Endothelial cell (in vitro differentiated cells): ENCODE results near the gene SLC1A1. TPM values are rescaled to one million over a fixed set of nuclear protein-coding genes. Genes with fewer than 3 reads are reported as not detected.

ENCODE experiments used
- DNase-seq: peaks from one replicate; pipeline ENCODE4 v3.0.0; 2021; ENCODE audit warnings: low spot score
- H3K27ac Mint-ChIP-seq: one replicate; pipeline ENCODE4 v1.8.0; 2021; ENCODE audit warnings: mixed read lengths, inconsistent platforms; ENCODE audit not compliant: unreplicated experiment
- H3K27me3 Mint-ChIP-seq: one replicate; pipeline ENCODE4 v1.8.0; 2021; ENCODE audit warnings: mild to moderate bottlenecking, moderate library complexity, mixed read lengths, inconsistent platforms; ENCODE audit not compliant: unreplicated experiment
- H3K36me3 Mint-ChIP-seq: one replicate; pipeline ENCODE4 v1.8.0; 2021; ENCODE audit warnings: mild to moderate bottlenecking, low read depth, mixed read lengths, inconsistent platforms; ENCODE audit not compliant: unreplicated experiment
- H3K4me1 Mint-ChIP-seq: one replicate; pipeline ENCODE4 v1.8.0; 2021; ENCODE audit warnings: mild to moderate bottlenecking, mixed read lengths, inconsistent platforms; ENCODE audit not compliant: unreplicated experiment
- H3K4me3 Mint-ChIP-seq: one replicate; pipeline ENCODE4 v1.8.0; 2021; ENCODE audit warnings: mild to moderate bottlenecking, mixed read lengths, inconsistent platforms; ENCODE audit not compliant: unreplicated experiment
- H3K9me3 Mint-ChIP-seq: one replicate; pipeline ENCODE4 v1.8.0; 2021; ENCODE audit warnings: mixed read lengths, inconsistent platforms; ENCODE audit not compliant: unreplicated experiment
- CTCF ChIP-seq: fragments of 200-600 bp; sonication (generic); IDR thresholded peaks from one replicate; pipeline ENCODE4 v1.5.0; 2021; ENCODE audit warnings: antibody characterized with exemption; ENCODE audit not compliant: unreplicated experiment
- total RNA-seq: library from RNA; stranded (reverse); fragmentation: NEBNext Ultra II Directional; extraction: Animal tissue kit (Norgen Biotek cat#: 25700); gene quantifications from one replicate; pipeline ENCODE4 v1.2.1, GENCODE V29; 2021; ENCODE audit not compliant: unreplicated experiment

SLC1A1 gene
- total RNA-seq, 1 donor from 2014 or later, result 2.2 TPM

GRCh38 chr9:4463824-4464223 lies 26.4 kb upstream of the SLC1A1 start:
- no peak for DNase-seq
- no peak for TF ChIP-seq CTCF
- peaks cover 3% of the 10 kb centered on the region for H3K4me1 Mint-ChIP-seq
- H3K36me3 Mint-ChIP-seq, result no peaks in the 10 kb centered on the region
- H3K27me3 Mint-ChIP-seq, result no peaks in the 10 kb centered on the region
- no peak overlapping the region for H3K27ac Mint-ChIP-seq
- H3K4me3 Mint-ChIP-seq, result no peak overlapping the region
- H3K9me3 Mint-ChIP-seq, result no peaks in the 10 kb centered on the region

- no peak for DNase-seq
- H3K9me3 Mint-ChIP-seq, result no peaks in the 10 kb centered on the region
- H3K27ac Mint-ChIP-seq, result no peak overlapping the region
- H3K27me3 Mint-ChIP-seq, result no peaks in the 10 kb centered on the region
- no peak for TF ChIP-seq CTCF
- no peak overlapping the region for H3K4me3 Mint-ChIP-seq
- peaks cover 3% of the 10 kb centered on the region for H3K4me1 Mint-ChIP-seq
- H3K36me3 Mint-ChIP-seq, result no peaks in the 10 kb centered on the region
These were observed 25.3 kb upstream of the SLC1A1 start for GRCh38 chr9:4464911-4465513.

- no peaks in the 10 kb centered on the region for H3K9me3 Mint-ChIP-seq
- DNase-seq, result no peak
- peaks cover 3% of the 10 kb centered on the region for H3K4me1 Mint-ChIP-seq
- H3K27ac Mint-ChIP-seq, result no peak overlapping the region
- TF ChIP-seq CTCF, result no peak
- no peaks in the 10 kb centered on the region for H3K36me3 Mint-ChIP-seq
- H3K4me3 Mint-ChIP-seq, result no peak overlapping the region
- H3K27me3 Mint-ChIP-seq, result no peaks in the 10 kb centered on the region
These were observed 24.4 kb upstream of the SLC1A1 start for GRCh38 chr9:4465910-4466309.

GRCh38 chr9:4475301-4475700 lies 15.0 kb upstream of the SLC1A1 start:
- no peak overlapping the region for H3K4me3 Mint-ChIP-seq
- no peaks in the 10 kb centered on the region for H3K27me3 Mint-ChIP-seq
- TF ChIP-seq CTCF, result no peak
- no peaks in the 10 kb centered on the region for H3K9me3 Mint-ChIP-seq
- H3K36me3 Mint-ChIP-seq, result no peaks in the 10 kb centered on the region
- no peak overlapping the region for H3K27ac Mint-ChIP-seq
- DNase-seq, result no peak
- H3K4me1 Mint-ChIP-seq, result no peaks in the 10 kb centered on the region

GRCh38 chr9:4486176-4486575 lies 4.1 kb upstream of the SLC1A1 start:
- Mint-ChIP-seq H3K9me3 (no peaks in the 10 kb centered on the region), H3K4me1 (peaks cover 11% of the 10 kb centered on the region), H3K27ac (no peak overlapping the region), H3K4me3 (no peak overlapping the region), H3K27me3 (peaks cover 3% of the 10 kb centered on the region), H3K36me3 (peaks cover 4% of the 10 kb centered on the region)
- TF ChIP-seq CTCF, result no peak
- no peak for DNase-seq
